GM21515 (cell line): Measurements from ENCODE around the gene PHF23.

Source experiments
- ATAC-seq: cut with Tn5 transposase; IDR thresholded peaks from one replicate; pipeline ENCODE4 v1.9.1; 2021; ENCODE audit not compliant: unreplicated experiment

Gene PHF23

GRCh38 chr17:7239091-7240027 is at the start of gene PHF23:
TSS of gene PHF23 (minus strand) at chr17:7239457. CDS start at chr17:7239279, 178 bp downstream.
- peak; percentile 39 for ATAC-seq

GRCh38 chr17:7285679-7286078 is 46.4 kb upstream of the PHF23 start:
- no peak for ATAC-seq

GRCh38 chr17:7284911-7285310 is 45.7 kb upstream of the PHF23 start:
- no peak for ATAC-seq

- ATAC-seq = no peak
Observed at GRCh38 chr17:7283471-7284216, 44.4 kb upstream of the PHF23 start.

- ATAC-seq = no peak
Observed at GRCh38 chr17:7282752-7283321, 43.6 kb upstream of the PHF23 start.

- ATAC-seq = no peak
Observed at GRCh38 chr17:7281953-7282751, 42.9 kb upstream of the PHF23 start.

GRCh38 chr17:7281074-7281952 is 42.1 kb upstream of the PHF23 start, which contains the start of gene SLC2A4:
TSS of gene SLC2A4 (plus strand) at chr17:7281718. CDS start at chr17:7281935, 217 bp downstream.
- no peak for ATAC-seq

GRCh38 chr17:7280519-7281073 is 41.3 kb upstream of the PHF23 start:
- ATAC-seq = no peak

GRCh38 chr17:7279448-7279847 is 40.2 kb upstream of the PHF23 start:
- ATAC-seq = no peak

GRCh38 chr17:7266784-7267183 is 27.5 kb upstream of the PHF23 start:
- ATAC-seq = no peak

GRCh38 chr17:7263801-7264078 is 24.5 kb upstream of the PHF23 start:
- no peak for ATAC-seq

- no peak for ATAC-seq
Observed at GRCh38 chr17:7262935-7263800, 23.9 kb upstream of the PHF23 start.

GRCh38 chr17:7262192-7262934 is 23.1 kb upstream of the PHF23 start, which contains the start of gene CLDN7:
TSS of gene CLDN7 (minus strand) at chr17:7262478. CDS start at chr17:7262043, 435 bp downstream.
- no peak for ATAC-seq

- ATAC-seq = no peak
Observed at GRCh38 chr17:7261379-7262191, 22.3 kb upstream of the PHF23 start.

GRCh38 chr17:7260651-7261378 is 21.6 kb upstream of the PHF23 start:
- ATAC-seq = no peak

GRCh38 chr17:7260151-7260550 is 20.9 kb upstream of the PHF23 start:
- no peak for ATAC-seq

- ATAC-seq = no peak
Observed at GRCh38 chr17:7259555-7259889, 20.3 kb upstream of the PHF23 start.
